ENCODE results near the gene RTN4RL1.
"Not testable (repeated sequence)": the region's sequence is repeated elsewhere in the genome, so short reads cannot be mapped to it uniquely, and the experiment has no call there.

RTN4RL1 gene

DNA sequence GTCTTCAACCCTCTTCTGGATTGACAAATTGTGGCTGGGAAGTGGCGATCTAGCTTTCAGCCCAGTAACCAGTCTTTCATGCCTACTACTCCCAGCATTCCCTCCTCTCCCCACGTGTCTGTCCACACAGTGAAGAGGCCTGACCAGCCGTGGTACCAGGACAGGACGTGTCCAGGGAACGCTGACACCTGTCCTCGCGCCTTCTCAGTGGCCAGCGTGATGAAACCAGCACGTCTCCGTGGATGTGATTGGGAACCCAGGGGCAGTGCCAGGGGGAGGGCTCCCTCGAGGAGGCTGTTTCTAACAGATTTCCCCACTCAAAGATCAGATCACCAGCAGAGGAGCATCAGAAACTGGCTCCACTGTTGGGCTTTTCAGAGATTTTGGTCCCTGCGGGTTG, 126.3 kb downstream of the RTN4RL1 start:
- Histone ChIP-seq H3K9ac (no peak overlapping the region), H3K36me3 (ENCODE audit: control insufficient read depth, insufficient read depth, low read length) (no peaks in the 10 kb centered on the region), H2AFZ (no peak overlapping the region), H3K9me3 (ENCODE audit: control insufficient read depth, low read length) (no peaks in the 10 kb centered on the region), H3K27me3 (ENCODE audit: control insufficient read depth, insufficient read depth, low read length) (no peaks in the 10 kb centered on the region), H3K4me1 (no peaks in the 10 kb centered on the region), H3K4me2 (ENCODE audit: low read length) (no peak overlapping the region), H3K27ac (no peak overlapping the region), H3K4me3 (ENCODE audit: low read depth, low read length) (no peak overlapping the region), H3K79me2 (no peaks in the 10 kb centered on the region)
- TF ChIP-seq, protein P1, sequence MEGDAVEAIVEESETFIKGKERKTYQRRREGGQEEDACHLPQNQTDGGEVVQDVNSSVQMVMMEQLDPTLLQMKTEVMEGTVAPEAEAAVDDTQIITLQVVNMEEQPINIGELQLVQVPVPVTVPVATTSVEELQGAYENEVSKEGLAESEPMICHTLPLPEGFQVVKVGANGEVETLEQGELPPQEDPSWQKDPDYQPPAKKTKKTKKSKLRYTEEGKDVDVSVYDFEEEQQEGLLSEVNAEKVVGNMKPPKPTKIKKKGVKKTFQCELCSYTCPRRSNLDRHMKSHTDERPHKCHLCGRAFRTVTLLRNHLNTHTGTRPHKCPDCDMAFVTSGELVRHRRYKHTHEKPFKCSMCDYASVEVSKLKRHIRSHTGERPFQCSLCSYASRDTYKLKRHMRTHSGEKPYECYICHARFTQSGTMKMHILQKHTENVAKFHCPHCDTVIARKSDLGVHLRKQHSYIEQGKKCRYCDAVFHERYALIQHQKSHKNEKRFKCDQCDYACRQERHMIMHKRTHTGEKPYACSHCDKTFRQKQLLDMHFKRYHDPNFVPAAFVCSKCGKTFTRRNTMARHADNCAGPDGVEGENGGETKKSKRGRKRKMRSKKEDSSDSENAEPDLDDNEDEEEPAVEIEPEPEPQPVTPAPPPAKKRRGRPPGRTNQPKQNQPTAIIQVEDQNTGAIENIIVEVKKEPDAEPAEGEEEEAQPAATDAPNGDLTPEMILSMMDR (IDR thresholded peaks at IDR 0.05), result no peak

DNA sequence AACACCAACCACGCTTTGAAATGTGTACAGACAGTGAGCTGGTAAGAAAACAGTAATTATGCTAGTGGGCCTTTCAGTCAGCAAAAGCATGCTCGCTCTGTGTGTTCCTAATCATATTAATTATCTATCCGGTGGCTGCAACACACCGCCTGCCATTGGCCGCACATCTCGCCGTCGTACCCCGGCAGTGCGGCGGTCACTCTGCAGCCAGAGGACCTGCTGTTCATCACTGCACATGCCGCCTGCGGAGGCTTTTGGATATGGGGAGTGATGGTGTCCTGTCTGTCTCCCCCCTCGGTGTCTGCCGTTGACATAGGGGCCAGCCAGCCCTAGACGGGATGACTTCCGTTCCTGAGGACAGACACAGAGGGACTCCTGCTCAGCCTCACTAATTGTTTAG, 126.8 kb downstream of the RTN4RL1 start:
- Histone ChIP-seq H3K4me2 (ENCODE audit: low read length) (no peak overlapping the region), H3K9ac (no peak overlapping the region), H3K79me2 (no peaks in the 10 kb centered on the region), H3K4me3 (ENCODE audit: low read depth, low read length) (no peak overlapping the region), H2AFZ (no peak overlapping the region), H3K36me3 (ENCODE audit: control insufficient read depth, insufficient read depth, low read length) (no peaks in the 10 kb centered on the region), H3K4me1 (no peaks in the 10 kb centered on the region), H3K27me3 (ENCODE audit: control insufficient read depth, insufficient read depth, low read length) (no peaks in the 10 kb centered on the region), H3K9me3 (ENCODE audit: control insufficient read depth, low read length) (no peaks in the 10 kb centered on the region), H3K27ac (no peak overlapping the region)
- TF ChIP-seq, protein P1 (IDR thresholded peaks at IDR 0.05), result no peak

DNA sequence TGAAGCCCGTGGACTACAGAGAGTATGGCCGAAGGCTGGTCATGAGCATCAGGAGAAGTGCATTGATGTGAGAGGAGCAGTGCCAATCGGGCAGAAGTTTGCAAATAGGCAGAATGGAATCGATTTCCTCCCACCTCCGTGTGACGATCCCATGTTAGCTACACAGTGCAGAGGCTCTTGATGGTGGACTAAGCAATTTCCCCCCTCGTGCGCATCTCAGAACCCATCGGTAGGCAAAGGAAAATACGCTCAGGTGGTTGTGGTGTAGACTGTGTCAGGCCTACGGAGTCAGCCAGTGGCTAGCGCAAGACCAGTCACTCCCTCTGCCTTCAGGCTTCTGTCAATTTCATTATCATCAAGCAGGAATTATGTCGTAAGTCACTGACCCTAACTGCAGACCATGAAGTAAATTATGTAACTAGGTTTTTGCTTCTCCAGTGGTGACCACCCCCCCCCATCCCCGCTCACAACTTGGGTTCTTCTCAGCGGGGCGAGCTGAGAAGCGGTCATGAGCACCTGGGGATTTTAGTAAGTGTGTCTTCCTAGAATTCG, 128.0 kb downstream of the RTN4RL1 start:
- Histone ChIP-seq H3K36me3 (ENCODE audit: control insufficient read depth, insufficient read depth, low read length) (no peaks in the 10 kb centered on the region), H3K27ac (no peak overlapping the region), H3K79me2 (no peaks in the 10 kb centered on the region), H3K9ac (no peak overlapping the region), H3K27me3 (ENCODE audit: control insufficient read depth, insufficient read depth, low read length) (no peaks in the 10 kb centered on the region), H3K4me2 (ENCODE audit: low read length) (no peak overlapping the region), H2AFZ (no peak overlapping the region), H3K4me3 (ENCODE audit: low read depth, low read length) (no peak overlapping the region), H3K9me3 (ENCODE audit: control insufficient read depth, low read length) (no peaks in the 10 kb centered on the region), H3K4me1 (no peaks in the 10 kb centered on the region)
- TF ChIP-seq, protein P1 (IDR thresholded peaks at IDR 0.05), result no peak

DNA sequence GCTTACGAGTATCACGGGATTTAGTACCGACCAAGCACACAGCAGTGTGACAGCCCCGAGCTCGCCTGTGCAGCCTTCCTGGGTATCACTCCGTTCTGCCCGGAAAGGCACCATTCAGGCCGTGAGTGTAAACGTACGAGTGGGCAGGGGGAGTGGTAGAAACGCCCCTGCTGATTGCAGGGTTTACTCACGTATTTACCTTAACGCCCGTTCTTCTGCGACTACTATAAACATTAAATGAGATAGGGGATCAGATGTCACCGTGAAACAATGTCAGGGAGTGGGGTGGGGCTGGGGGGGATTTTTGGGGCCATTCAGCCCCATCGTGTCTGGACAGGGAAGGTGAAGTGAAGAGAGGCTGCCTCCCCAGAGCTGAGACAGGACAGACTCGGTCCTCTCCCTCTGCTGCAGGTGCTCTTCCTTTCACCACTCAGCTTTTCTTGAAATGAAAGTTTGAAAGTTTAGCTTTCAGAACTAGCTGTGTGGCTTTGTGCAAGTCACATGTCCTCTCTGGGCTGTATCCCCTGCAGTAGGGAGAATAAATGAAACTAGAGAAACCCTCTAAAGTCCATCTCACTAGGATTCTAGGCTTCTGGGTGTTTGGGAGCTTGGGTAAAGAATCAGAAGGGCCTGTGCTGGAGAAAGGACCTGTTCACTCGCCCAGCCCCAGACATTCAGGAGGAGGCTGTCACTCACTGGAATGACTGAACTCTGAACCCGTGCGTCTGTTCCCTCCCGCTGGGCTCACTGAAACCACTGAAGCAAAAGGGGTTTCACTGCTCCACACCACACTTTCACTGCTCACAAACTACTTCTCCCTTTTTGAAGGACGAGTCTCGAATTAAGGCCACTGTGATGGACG, 128.7 kb downstream of the RTN4RL1 start:
- Histone ChIP-seq H3K9me3 (ENCODE audit: control insufficient read depth, low read length) (no peaks in the 10 kb centered on the region), H3K4me1 (no peaks in the 10 kb centered on the region), H3K4me2 (ENCODE audit: low read length) (no peak overlapping the region), H3K27me3 (ENCODE audit: control insufficient read depth, insufficient read depth, low read length) (no peaks in the 10 kb centered on the region), H2AFZ (no peak overlapping the region), H3K27ac (no peak overlapping the region), H3K36me3 (ENCODE audit: control insufficient read depth, insufficient read depth, low read length) (no peaks in the 10 kb centered on the region), H3K9ac (no peak overlapping the region), H3K79me2 (no peaks in the 10 kb centered on the region), H3K4me3 (ENCODE audit: low read depth, low read length) (no peak overlapping the region)
- TF ChIP-seq, protein P1 (IDR thresholded peaks at IDR 0.05), result no peak

DNA sequence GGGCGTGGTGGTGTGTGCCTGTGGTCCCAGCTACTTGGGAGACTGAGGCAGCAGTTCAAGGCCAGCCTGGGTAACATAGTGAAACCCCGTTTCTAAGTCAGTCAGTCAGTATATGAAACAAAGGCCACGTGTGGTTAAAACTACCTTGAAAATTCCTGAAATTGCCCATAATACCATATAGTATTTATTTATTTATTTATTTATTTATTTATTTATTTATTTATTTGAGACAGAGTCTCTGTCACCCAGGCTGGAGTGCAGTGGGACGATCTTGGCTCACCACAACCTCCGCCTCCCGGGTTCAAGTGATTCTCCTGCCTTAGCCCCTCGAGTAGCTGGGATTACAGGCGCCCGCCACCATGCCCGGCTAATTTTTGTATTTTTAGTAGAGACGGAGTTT, 129.7 kb downstream of the RTN4RL1 start:
- not testable (repeated sequence) for H3K36me3 ChIP-seq (ENCODE audit: control insufficient read depth, insufficient read depth, low read length); H3K79me2 ChIP-seq; H3K27ac ChIP-seq; H3K27me3 ChIP-seq (ENCODE audit: control insufficient read depth, insufficient read depth, low read length); H3K9me3 ChIP-seq (ENCODE audit: control insufficient read depth, low read length); H3K4me1 ChIP-seq; H2AFZ ChIP-seq; H3K4me3 ChIP-seq (ENCODE audit: low read depth, low read length); H3K9ac ChIP-seq; H3K4me2 ChIP-seq (ENCODE audit: low read length)
